ENCODE measurements around the gene DUOX2. TPM values are rescaled to one million over a fixed set of nuclear protein-coding genes. Genes with fewer than 3 reads are reported as not detected.
"Not testable (repeated sequence)": the region's sequence is repeated elsewhere in the genome, so short reads cannot be mapped to it uniquely, and the experiment has no call there.

The DUOX2 gene
- total RNA-seq, 1 donor from 2014 or later = not detected

GRCh38 chr15:45077391-45077790 lies 36.6 kb downstream of the DUOX2 start:
- DNase-seq (ENCODE audit: extremely low read depth, low read depth, low spot score) = not testable (repeated sequence)

- not testable (repeated sequence) for DNase-seq (ENCODE audit: extremely low read depth, low read depth, low spot score)
These were observed 38.3 kb downstream of the DUOX2 start for GRCh38 chr15:45075440-45076320.

GRCh38 chr15:45073602-45074001 lies 40.4 kb downstream of the DUOX2 start:
- not testable (repeated sequence) for DNase-seq (ENCODE audit: extremely low read depth, low read depth, low spot score)

GRCh38 chr15:45069942-45070360 lies 44.0 kb downstream of the DUOX2 start:
- DNase-seq (ENCODE audit: extremely low read depth, low read depth, low spot score) = not testable (repeated sequence)

GRCh38 chr15:45064386-45064785 lies 49.6 kb downstream of the DUOX2 start:
- DNase-seq (ENCODE audit: extremely low read depth, low read depth, low spot score) = no peak

GRCh38 chr15:45062301-45062700 lies 51.7 kb downstream of the DUOX2 start:
- DNase-seq (ENCODE audit: extremely low read depth, low read depth, low spot score) = not testable (repeated sequence)

- not testable (repeated sequence) for DNase-seq (ENCODE audit: extremely low read depth, low read depth, low spot score)
These were observed 55.0 kb downstream of the DUOX2 start for GRCh38 chr15:45058690-45059675.

DNA sequence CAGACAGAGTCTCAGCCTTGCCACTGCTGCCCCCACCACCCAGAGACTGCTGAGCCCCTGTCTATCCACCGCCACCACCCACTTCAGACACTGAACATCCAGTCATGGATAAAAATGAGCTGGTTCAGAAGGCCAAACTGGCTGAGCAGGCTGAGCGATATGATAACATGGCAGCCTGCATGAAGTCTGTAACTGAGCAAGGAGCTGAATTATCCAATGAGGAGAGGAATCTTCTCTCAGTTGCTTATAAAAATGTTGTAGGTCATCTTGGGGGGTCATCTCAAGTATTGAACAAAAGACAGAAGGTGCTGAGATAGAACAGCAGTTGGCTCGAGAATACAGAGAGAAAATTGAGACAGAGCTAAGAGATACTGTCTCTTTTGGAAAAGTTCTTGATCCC lies 61.3 kb downstream of the DUOX2 start:
- not testable (repeated sequence) for DNase-seq (ENCODE audit: extremely low read depth, low read depth, low spot score)

GRCh38 chr15:45050587-45050986 lies 63.4 kb downstream of the DUOX2 start:
- no peak for DNase-seq (ENCODE audit: extremely low read depth, low read depth, low spot score)

GRCh38 chr15:45048794-45049631 lies 65.0 kb downstream of the DUOX2 start:
- no peak for DNase-seq (ENCODE audit: extremely low read depth, low read depth, low spot score)

GRCh38 chr15:45048449-45048793 lies 65.6 kb downstream of the DUOX2 start:
- not testable (repeated sequence) for DNase-seq (ENCODE audit: extremely low read depth, low read depth, low spot score)

GRCh38 chr15:45044270-45044669 lies 69.7 kb downstream of the DUOX2 start:
- not testable (repeated sequence) for DNase-seq (ENCODE audit: extremely low read depth, low read depth, low spot score)

GRCh38 chr15:45042859-45043258 lies 71.1 kb downstream of the DUOX2 start:
- DNase-seq (ENCODE audit: extremely low read depth, low read depth, low spot score) = not testable (repeated sequence)

Other genes starting within 250 kb of the DUOX2 start
- not detected in 2 replicates for gene TERB2, start 157.5 kb downstream of the DUOX2 start, total RNA-seq
- gene SORD, start 91.0 kb downstream of the DUOX2 start, total RNA-seq = 6.4 and 9.0 TPM in 2 replicates
- not detected in 2 replicates for gene DUOXA2, start 154 bp upstream of the DUOX2 start, total RNA-seq
- not detected in 2 replicates for gene DUOXA1, start 15.7 kb upstream of the DUOX2 start, total RNA-seq
- gene DUOX1, start 15.8 kb upstream of the DUOX2 start, total RNA-seq = not detected in 2 replicates
- 1.9 and 2.8 TPM in 2 replicates for gene SHF, start 73.8 kb upstream of the DUOX2 start, total RNA-seq
- not detected in 2 replicates for gene SLC28A2, start 138.1 kb upstream of the DUOX2 start, total RNA-seq

Data from glomerular endothelial cell (primary cell).